Gastroesophageal sphincter (tissue), 3 donors: ENCODE results near the gene RASL12.

Experiments used
- CTCF ChIP-seq, 4 experiments: fragments of 200-600 bp in 2 of 4; fragments of 450-650 bp in 2 of 4; sonication (generic) in 1 of 4; IDR thresholded peaks; one replicate each; pipeline ENCODE4 v1.5.1; 2017 to 2019; ENCODE audit warnings: antibody characterized with exemption in 4 of 4, mild to moderate bottlenecking in 2 of 4, moderate library complexity in 2 of 4
- EP300 ChIP-seq: sonication (generic); formaldehyde crosslinking; IDR thresholded peaks from one replicate; pipeline ENCODE4 v1.6.1; 2017; ENCODE audit warnings: antibody characterized with exemption, mild to moderate bottlenecking
- POLR2A ChIP-seq, 2 donors: fragments of 450-650 bp; IDR thresholded peaks; one replicate each; pipeline ENCODE4 v1.6.1; 2017; ENCODE audit warnings: antibody characterized with exemption in 2 of 2, mild to moderate bottlenecking in 2 of 2, moderate library complexity in 1 of 2

- no peak for TF ChIP-seq EP300
- no peak for TF ChIP-seq CTCF (IDR thresholded peaks at IDR 0.05)
- TF ChIP-seq POLR2A (IDR thresholded peaks at IDR 0.05): no peak
Observed at GRCh38 chr15:65091946-65092770, 24.4 kb upstream of the RASL12 start.
